K562 treated with DMSO at 1 percent for 24 hours (cell line): Measurements from ENCODE around the gene CCDC3. TPM values are rescaled to one million over a fixed set of nuclear protein-coding genes. Genes with fewer than 3 reads are reported as not detected.

ENCODE experiments used
- total RNA-seq: library from RNA; unstranded; fragments of 300-600 nt; gene quantifications from 2 replicates; pipeline ENCODE4 v1.2.3, GENCODE V29; 2022; ENCODE audit warnings: low read depth; ENCODE audit not compliant: insufficient read depth

CCDC3 gene
- total RNA-seq: not detected in 2 replicates

GRCh38 chr10:13001041-13001886 is at the start of gene CCDC3:
CCDC3 (minus strand) TSS chr10:13001713; CDS start chr10:13001570, 143 bp downstream.

Other genes with a start within 250 kb of the CCDC3 start
- gene OPTN, start 98.5 kb upstream of the CCDC3 start, total RNA-seq: 37.5 and 37.9 TPM in 2 replicates
- 14.8 and 17.0 TPM in 2 replicates for gene MCM10, start 159.8 kb upstream of the CCDC3 start, total RNA-seq
- not detected in 2 replicates for gene UCMA, start 232.7 kb upstream of the CCDC3 start, total RNA-seq